HG03571 (cell line): ENCODE results near the gene STON1.
"Not testable (repeated sequence)": the region's sequence is repeated elsewhere in the genome, so short reads cannot be mapped to it uniquely, and the experiment has no call there.

Experiments used
- ATAC-seq: cut with Tn5 transposase; IDR thresholded peaks from one replicate; pipeline ENCODE4 v1.9.1; 2021; ENCODE audit not compliant: unreplicated experiment

The STON1 gene, protein sequence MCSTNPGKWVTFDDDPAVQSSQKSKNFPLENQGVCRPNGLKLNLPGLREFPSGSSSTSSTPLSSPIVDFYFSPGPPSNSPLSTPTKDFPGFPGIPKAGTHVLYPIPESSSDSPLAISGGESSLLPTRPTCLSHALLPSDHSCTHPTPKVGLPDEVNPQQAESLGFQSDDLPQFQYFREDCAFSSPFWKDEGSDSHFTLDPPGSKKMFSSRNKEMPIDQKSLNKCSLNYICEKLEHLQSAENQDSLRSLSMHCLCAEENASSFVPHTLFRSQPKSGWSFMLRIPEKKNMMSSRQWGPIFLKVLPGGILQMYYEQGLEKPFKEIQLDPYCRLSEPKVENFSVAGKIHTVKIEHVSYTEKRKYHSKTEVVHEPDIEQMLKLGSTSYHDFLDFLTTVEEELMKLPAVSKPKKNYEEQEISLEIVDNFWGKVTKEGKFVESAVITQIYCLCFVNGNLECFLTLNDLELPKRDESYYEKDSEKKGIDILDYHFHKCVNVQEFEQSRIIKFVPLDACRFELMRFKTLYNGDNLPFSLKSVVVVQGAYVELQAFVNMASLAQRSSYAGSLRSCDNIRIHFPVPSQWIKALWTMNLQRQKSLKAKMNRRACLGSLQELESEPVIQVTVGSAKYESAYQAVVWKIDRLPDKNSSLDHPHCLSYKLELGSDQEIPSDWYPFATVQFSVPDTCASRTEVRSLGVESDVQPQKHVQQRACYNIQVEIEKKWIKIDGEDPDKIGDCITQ

DNA sequence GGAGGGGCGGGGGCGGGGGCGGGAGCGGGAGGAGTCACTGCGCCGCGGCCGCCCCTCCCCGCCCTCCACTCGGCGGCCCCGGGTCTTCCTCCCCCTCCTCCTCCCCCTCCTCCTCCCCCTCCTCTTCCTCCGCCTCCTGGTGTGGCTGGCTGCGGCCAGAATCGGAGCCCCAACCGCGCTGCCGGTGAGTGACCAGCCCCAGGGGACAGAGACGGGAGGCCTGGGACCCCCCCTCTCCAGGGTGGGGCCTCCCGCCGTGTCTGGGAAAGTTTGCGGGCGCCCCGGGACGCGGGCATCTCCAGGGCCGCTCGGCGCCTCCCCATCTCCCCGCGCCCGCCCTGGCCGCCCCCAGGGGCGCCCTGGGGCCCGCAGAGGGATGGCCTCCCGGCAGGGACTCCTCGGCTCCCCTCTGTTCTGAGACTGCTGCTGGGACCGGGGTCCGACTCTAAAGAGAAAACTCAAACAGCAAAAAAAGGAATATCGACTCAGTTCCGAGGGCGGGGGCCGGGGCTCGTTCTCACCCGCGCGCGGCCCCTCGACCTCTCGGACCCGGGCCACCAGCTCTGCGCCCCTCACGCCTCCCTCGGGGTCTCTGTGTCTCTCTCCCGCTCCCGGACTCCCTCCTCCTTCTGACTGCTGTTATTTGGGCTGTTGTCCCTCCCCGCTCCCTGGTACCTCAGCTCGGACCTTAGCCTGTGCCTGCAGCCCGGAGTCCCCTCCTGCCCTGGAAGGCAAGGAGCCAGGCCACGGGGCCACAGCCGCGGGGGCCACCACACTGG lies at the start of gene STON1:
Gene STON1, plus strand, starts transcription at position 122 of the 779 bp plus-strand sequence. CDS start 50,480 bp downstream, outside the sequence.
- peak; percentile 43 for ATAC-seq

DNA sequence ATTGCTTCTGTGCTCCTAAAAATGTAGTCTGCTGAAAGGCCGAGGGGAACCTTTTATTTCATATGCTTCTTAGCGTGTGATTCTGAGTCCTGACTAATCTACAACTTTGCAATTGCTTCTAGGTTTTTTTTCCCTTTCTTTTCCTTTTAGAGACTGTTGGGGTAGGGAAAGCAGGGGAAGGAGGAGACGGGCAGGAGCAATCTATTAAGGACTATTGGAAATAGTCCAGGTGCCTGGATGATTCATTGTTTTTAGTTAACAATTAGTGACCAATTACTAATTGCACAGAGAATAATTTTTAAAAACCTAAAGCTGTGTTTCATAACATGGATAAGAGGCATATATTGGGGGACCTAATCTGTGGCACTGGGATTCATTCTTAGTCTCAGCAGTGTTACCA lies 49.4 kb upstream of the STON1 start:
- ATAC-seq, result no peak

DNA sequence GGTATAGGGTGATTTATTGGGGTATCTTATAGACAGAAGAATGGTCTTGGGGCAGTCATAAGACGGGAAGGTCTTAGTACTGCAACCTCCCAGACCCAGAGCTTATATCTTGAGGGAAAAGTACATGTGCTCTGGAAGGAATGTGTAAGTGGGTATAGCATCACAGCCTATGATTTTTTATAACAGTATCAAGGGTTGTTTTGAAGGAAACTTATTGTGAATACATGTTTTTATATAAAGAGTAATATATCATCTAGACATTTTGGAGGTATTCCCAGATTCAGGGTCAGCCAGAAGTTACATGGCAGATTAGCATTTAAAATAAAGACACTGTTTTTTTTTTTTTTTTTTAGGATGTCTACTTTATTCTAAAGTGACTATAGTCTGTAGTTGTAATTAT lies 47.6 kb upstream of the STON1 start:
- no peak for ATAC-seq

DNA sequence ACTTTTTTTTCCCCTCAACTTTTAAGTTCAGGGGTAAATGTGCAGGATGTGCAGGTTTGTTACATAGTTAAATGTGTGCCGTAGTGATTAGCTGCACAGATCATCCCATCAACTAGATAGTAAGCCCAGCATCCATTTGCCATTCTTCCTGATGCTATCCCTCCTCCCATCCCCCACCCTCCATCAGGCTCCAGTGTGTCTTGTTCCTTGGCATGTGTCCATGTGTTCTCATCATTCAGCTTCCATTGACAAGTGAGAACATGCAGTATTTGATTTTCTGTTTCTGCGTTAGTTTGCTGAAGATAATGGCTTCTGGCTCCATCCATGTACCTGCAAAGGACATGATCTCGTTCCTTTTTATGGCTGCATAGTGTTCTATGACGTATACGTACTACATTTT lies 47.2 kb upstream of the STON1 start:
- ATAC-seq, result no peak

DNA sequence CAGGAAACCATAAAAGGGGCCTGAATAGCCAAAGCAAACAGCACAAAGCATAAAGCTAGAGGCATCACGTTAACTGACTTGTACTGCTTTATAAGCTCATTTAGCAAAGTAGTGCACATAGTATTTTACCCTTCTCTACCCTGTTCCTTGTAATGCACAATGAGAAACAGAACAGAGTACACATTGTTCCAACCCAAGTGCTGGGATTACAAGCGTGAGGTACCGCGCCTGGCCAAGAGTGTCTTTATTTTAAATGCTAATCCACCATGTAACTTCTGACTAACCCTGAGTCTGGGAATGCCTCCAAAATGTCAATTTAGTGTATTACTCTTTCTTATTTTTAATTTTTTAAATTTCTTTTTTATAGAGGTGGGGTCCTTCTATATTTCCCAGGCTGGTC lies 46.4 kb upstream of the STON1 start:
- no peak for ATAC-seq

DNA sequence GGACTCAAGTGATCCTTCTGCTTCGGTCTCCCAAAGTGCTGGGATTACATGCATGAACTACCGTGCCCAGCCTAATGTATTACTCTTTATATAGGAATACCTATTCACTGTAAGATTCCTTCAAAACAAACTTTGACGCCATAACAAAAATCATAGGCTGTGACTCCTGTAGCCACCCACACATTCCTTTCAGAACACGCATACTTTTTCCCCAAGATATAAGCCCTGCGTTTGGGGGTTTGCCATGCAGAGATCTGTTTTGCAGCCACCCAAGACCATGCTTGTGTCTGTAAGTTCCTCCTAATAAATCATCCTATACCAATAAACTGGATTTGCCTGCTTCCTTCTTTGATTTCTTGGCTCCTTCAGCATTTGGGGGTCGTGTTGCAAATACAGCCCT lies 46.0 kb upstream of the STON1 start:
- no peak for ATAC-seq

DNA sequence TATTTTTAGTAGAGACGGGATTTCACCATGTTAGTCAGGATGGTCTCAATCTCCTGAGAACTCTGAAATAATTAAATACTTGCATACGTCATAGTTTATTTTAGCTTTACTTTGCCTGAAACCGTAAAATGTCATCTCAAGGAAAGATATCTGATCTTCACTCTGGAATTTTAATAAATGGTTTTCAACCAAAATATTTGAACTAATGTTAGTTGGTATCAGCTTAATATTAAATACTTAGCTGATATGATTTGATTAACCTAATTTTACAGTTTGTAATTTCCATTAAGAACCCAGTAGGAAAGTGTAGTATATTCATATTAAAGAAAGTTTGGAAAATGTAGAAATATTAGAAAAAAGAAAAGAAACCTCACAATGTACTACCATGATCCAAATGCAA lies 41.4 kb upstream of the STON1 start:
- ATAC-seq, result no peak

DNA sequence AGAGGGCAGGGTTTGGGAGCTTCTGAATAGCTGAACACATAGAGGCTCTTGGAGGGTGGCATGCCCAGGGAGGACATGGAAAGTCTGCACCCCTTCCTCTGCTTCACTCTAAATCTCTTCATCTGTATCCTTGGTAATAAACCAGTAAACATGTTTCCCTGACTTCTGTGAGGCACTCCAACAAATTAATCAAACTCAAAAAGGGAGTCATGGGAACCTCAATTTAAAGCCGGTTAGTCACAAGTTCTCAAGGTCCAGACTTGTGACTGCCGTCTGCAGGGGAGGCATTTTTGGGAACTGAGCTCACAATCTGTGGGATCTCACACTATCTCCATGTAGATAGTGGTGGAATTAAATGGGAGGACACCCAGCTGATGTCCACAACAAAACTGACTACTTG lies 33.1 kb upstream of the STON1 start:
- ATAC-seq, result no peak

DNA sequence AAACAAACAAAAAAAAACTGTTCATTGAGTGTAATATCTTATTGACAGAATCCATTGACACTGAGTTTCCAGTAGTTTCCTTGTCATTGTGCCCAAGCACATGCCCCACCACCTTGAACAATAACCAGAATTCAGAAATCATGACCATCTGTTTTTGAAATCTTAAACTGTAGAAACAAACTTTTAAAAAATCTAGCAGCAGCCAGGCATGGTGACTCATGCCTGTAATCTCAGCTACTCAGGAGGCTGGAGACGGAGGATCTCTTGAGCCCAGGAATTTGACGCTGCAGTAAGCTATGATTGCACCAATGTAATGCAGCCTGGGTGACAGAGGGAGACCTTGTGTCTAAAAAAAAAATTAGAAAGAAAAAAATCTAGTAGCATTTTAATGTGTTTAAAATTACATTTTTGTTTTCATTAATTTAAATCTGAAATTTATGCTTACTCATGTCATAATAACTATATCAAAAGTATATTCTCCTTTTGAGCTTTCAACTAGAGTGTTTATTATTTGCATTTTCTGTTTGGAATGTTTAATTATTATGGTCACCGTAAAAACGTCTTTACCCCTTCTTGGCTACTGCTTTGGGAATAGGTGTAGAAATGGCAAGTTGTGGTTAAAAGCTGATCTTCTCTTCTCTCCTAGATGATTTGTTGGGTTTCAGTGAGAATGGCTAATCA lies 25.2 kb upstream of the STON1 start:
- no peak for ATAC-seq

DNA sequence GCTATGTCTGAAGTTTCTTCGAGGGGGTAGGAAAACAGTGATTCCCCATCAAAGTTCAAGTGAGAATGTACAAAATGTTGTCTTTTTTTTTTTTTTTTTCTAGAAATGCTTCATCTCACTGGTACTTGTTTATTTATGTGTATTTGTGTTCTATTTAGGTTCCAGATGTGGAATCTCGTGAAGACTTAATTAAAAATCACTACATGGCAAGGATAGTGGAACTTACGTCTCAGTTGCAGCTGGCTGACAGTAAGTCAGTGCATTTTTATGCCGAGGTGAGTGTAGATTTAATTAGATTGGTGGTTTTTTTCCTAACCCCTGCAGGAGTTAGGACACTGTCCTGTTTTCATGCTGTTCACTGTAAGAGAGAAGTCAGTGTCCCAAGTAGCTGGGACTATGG lies 22.8 kb upstream of the STON1 start:
- ATAC-seq, result no peak

DNA sequence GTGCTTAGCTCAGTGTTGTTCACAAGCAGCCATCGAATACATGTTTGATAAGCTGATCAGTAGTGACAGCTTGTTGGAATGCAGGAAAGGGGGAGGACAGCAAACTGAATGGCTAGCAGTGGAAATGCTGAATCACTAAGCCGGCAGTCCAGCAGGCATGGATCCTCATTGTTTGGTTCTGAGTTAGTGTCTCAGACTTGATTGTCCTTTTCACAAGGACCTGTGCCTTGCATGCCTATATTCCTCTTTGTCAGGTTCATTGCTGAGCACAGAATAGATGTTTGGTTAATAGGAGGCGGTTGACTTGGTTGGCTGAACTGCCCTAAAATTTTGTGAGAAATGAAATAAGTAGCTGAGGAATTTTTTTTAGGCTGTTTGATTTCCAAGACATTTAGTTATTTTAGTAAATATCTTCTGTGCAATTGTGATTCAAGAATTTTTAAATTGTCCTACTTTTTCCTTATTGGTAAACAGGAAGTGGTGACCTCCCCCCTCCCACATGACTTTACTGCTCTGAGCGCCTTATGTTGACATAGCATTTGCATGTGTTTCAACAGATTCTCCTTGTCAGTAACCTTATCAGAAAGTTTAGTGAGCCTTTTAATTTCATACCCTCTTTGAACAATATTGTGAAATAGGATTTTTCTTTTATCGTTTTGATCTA lies 21.4 kb upstream of the STON1 start:
- ATAC-seq, result no peak

DNA sequence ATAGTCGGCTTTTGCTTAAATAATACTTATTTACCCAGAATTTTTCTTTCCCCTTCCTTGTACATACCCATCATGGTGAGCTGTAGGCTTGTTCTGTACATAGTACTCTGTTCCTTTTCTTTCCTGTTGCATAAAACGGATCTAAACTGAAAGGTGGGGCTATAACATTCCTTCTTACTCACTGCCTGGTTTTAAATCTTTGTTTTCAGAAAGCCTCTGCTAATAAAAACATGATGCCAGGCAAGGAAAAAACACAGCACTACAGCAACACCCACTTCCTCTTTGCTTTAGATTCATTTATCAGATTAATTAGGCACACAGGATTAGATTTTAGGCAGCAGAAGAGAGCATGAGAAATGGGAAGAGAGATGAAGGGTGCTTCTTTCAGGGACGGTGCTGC lies 19.6 kb upstream of the STON1 start:
- ATAC-seq, result no peak

DNA sequence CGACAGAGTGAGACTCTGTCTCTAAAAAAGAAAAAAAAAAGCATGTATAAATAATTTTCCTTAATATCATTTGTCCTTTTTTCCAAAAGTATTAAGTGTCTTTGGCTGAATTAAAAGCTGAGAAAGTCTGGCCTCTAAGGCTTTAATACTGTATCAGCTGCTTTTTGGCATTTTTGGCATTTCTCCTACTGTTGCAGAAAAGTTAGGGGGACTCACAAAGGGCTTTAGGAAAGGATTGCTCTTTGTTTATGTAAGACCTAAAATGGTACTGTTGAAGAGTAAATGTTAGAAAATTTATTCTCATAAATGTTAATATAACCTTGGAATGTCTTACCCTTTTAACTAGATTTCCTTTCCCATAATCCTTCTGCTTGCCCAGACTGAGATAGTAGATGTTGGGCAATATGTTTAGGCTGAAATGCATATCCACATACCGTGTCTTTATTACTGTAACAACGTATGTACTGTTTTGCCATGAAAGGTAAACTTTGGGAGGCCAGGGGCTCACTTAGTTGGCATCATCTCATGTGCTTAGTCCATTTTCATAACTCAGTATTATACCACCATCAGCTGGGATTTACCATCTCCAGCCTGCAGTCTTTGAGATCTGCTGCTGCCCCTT lies 18.0 kb upstream of the STON1 start:
- ATAC-seq, result no peak

DNA sequence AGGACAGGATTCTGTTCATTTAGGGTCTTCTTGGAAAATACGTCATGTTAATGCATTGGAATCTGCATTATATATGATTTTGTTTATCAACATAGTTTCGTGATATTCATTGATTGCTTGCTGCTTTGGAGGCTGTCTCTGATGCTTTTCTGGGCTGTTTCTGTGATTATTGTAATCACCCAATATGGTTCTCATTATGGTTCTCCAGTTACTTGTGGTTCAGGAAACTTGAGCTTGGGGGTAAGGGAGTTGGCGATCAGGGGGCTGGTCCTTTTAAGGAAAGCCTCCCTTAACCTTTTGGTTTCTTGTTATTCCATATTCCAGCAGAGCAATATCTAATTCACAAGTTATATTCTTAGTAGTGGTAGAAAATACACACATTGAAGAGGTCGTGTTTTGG lies 17.4 kb upstream of the STON1 start:
- ATAC-seq, result no peak

DNA sequence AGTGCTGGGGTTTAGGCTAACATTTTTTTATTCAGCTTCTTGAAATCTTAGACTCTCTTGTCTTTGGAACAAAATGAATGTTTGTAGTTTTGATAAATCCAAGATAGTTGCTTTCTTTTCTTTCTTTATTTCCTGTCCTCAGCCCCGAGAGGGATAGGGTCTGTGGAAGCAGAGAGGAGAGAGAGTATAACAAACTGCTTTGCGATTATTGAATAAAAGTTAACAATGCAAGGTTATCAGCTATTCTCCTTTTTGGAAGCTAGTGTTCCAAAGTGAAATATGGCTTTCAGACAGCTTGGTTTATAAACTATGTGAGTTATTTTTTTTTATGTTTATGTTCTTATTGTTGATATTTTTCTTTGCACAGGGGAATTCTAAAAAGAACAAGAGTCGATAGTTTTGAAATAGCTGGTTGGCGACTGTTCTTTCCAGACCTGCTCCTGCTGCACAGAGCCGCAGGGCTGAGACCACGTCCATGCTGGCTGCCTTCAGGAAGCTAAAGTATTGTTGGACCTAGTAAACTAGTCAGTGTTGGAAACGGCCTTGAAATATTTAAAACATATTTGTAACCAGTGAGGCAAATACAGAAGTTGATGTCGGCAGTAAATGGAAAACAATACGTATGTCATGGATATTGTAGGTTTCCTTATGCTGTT lies 15.5 kb upstream of the STON1 start:
- ATAC-seq, result no peak

DNA sequence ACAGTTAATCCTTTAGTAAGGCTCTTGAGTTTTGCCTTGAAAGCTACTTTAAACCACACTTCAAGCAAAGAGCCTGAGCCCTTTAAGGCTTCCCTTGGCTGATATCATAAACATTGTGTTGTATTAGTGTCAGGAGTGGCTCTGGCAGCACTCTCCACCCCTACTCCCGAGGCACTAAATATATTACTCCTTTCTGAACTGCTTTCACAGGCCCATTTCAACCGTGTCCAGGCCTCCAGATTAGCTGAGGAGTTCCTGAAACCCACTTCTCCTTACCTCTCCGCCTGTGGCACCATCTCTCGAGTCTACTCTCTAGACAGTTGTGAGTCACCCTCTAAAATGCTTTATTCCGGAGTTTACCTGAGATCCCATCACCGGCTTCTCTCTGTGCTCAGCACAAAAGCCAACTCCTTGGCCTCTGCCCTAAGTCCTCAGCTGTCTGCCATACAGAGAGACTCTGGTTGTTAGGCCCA lies 14.4 kb upstream of the STON1 start:
- ATAC-seq, result no peak

DNA sequence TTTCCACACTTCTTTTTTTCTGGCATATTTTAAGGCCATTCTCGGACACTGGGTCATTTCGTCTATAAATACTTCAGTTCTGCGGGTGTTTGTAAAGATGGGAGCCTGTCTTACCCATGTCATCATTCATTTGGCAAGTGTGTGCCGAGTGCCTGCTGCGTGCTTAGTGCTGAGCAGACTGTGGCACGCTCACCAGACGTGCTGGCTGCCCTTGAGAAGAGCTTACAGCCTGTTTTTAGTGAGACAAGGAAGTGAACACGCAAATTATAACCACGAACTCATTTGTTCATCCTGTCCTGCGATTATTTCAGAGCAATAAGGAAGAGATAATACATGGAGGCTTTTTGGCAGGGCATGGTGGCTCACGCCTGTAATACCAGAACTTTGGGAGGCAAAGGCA lies 10.4 kb upstream of the STON1 start:
- ATAC-seq, result no peak

DNA sequence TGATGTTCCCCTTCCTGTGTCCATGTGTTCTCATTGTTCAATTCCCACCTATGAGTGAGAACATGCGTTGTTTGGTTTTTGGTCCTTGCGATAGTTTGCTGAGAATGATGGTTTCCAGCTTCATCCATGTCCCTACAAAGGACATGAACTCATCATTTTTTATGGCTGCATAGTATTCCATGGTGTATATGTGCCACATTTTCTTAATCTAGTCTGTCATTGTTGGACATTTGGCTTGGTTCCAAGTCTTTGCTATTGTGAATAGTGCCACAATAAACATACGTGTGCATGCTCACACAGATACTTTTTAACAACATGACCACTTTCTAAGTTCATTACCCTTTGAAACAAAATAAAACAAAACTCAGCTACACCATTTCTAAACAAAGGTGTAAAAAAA lies 5.2 kb upstream of the STON1 start:
- not testable (repeated sequence) for ATAC-seq

DNA sequence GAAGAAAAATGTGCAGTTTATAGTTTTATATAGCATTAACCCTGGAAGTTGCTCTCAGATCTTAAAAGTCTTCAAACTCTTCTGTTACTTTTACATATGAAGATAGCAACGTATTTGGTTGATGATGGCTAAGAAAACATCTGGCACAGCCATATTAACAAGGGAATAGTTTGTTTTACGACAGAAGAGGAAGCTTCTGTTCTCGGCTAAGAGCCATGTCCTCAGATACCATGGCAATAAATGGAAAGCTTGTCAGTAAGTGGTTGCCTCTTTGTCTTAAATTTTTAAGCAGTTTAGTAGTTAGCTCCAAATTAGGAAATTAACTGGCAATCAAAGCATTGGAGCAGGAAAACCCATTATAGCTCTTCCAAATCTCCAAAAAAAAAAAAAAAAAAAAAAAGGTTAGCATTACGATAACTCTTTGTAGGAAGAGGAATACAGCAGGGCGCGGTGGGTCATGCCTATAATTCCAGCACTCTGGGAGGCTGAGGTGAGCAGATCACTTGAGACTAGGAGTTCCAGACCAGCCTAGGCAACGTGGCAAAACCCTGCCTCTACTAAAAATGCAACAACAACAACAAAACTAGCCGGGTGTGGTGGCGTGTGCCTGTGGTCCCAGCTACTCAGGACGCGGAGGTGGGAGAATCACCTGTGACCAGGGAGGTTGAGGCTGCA lies 4.5 kb upstream of the STON1 start:
- ATAC-seq, result no peak
